OCI-M1 (cell line): Measurements from ENCODE around the gene CDH2.

Experiments
- DNase-seq: peaks from one replicate; lab custom pipeline; 2025; lab: John Stamatoyannopoulos, UW

CDH2 gene

DNA sequence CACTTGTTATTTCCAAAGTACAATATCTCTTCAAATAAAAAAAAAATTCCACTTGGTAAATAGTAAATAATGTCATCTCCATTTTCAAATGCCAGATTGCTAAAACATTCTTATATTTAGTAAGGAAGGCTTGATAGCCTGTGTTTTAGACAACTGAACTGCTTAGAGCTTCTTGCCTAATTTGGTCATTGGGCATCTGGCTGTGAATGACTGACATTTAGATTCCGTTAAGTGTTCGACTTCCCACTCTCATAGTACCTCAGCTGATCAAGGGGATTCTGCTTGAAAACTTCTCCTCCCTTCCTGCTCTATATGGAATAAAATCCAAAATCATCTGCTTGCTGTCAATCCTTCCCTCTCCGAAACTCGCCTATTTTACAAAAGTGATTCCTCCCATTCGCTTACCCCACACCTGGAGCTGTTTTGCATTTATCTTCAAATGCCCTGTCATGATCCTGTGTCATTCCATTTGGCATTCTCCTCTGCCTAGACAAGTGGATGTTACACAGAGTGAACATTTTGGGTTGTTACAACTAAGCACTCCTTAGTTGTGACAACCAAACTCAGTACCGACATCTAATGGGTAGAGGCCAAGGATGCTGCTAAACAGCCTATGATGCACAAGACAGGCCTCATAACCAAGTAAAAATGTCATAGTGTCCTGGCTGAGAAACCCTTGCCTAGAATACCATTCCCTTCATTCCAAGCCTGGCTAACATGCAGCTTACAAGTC is 181.0 kb downstream of the CDH2 start:
- no peak for DNase-seq

- DNase-seq = no peak
These were observed 182.4 kb downstream of the CDH2 start for GRCh38 chr18:27994571-27994970.

DNA sequence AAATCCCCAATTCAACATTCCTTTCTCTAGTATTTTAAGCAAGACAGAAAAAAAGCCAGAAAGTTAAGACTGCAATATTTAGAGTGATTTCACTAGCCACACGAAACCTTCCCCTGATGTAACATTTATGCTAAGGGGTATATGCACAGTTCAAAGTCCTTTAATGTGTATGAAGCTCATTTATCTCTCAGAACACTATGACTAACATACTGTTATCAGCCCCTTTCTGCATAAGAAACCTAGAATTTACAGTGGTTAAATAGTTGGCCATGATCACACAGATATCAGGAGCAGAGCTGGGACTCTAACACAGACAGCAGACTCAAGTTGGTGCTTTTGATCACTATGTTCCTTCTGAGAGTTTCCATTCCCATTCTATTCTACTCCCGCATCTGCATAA is 185.5 kb downstream of the CDH2 start:
- DNase-seq = peak; percentile 36

GRCh38 chr18:27985832-27986231 is 191.1 kb downstream of the CDH2 start:
- no peak for DNase-seq

DNA sequence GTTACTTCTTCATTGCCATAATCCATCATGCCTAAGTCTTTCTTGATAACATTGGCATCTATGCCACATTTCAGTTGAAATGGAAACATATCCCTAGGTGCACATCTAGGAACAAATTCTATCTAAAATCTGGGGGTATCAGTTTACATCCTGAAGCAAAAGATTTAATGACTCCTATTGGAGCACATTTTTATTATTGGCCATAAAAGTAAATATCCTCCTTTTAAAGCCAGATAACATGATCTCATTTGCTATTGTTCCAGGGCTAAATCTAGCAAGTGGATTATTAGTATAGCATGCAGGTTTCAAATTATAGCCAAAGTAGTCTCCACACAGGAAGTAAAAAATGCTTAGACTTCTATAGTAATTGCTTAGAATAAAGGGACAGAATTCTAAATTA is 193.2 kb downstream of the CDH2 start:
- DNase-seq = no peak

DNA sequence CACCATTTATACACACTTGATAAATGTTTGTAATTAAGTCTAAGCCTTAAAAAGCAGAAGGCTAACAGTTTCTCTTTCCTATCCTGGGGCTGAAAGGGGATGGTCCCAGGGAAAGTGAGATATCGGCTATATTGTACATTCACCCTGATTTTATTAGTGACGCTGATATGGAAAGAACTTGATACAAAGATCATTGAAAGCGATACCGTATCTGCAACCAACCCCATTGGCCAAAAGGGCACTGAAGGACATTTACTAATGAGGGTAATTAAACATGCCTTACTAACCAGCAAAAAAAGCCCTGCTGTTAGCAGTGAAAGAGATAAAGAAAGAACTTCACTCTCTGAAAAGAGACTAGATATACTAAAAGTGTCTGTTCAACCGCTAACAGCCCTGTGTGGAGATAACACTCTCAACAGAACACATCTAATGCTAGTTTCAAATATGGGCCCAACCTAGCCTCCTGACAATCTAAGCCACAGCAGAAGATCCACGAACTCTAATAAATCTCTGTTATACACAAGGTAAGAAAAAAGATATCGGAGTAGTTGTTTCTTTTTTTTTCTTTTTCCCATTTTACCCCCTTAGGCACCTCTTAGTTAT is 200.0 kb downstream of the CDH2 start:
- peak; percentile 4 for DNase-seq

DNA sequence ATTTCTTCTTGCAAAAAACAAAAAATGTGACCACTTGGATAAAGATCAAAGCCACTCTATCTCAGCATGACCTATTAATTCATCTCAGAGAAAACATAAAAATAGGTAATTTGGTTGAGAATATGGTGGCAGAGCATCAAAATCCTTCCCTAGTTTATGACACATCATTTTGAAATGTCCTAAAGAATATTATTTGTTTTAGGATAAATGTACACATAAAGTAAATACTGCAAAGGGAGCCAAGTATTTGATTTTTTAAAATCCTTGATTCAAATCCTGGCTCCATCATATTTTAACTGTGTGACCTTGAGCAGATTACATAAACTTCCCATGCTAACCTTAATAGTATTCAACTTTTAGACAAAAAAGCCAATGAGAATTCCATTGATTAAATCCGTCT is 206.6 kb downstream of the CDH2 start:
- no peak for DNase-seq

DNA sequence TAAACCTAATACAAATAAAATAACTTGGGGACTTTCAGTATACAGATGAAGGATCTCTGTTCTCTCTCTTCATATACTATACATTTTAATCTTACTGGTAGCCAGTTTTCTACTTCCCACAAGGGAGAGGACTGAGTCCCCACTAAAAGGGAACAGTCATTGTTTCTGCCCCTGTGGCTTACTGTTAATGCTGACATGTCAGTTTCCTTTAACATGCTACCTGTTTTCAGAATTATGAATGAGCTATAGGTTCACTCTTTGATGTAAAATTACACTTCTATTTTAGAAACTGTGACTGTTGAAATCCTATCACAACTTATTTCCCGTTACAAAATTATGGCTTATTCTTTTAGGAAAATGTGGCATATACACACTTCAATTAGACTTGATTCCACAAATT is 207.7 kb downstream of the CDH2 start:
- DNase-seq = no peak

- peak; percentile 6 for DNase-seq
These were observed 208.8 kb downstream of the CDH2 start for GRCh38 chr18:27967913-27968824.

DNA sequence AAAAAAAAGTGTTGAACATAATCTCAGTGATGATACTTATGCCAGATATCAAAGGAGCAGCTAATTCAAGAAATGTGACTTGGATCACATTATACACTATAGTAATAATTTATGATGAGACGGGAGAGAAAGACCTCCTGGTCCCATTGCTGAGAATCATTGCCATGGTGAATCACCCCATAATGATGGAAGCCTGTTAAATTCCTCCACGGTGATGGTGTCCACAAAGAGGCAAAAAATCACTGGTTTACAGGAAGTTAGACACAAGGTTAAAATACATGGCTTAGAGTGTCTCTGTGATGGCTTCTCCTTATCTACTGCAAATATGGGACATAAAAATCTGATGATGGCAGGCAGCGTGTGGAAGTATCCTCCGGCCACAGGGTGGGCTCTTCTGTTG is 210.0 kb downstream of the CDH2 start:
- no peak for DNase-seq

DNA sequence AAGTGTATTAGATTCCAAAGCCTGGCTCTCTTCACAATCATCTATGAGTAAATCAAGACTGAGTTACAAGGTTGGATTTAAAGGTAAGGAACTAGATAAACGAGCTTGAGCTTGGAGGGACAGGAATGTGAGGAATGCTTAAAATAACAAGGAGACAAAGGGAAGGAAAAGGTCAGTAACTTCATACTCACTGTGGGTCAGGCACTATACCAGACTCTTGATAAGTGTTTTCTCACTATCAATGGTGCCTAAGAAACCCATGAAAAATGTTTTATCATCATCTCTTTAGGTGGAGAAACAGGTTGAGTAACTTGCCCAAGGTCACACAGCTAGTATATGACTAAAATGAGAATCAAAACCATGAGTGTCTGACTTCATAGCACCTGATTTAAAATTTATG is 212.1 kb downstream of the CDH2 start:
- no peak for DNase-seq

GRCh38 chr18:27959101-27959500 is 217.8 kb downstream of the CDH2 start:
- no peak for DNase-seq

DNA sequence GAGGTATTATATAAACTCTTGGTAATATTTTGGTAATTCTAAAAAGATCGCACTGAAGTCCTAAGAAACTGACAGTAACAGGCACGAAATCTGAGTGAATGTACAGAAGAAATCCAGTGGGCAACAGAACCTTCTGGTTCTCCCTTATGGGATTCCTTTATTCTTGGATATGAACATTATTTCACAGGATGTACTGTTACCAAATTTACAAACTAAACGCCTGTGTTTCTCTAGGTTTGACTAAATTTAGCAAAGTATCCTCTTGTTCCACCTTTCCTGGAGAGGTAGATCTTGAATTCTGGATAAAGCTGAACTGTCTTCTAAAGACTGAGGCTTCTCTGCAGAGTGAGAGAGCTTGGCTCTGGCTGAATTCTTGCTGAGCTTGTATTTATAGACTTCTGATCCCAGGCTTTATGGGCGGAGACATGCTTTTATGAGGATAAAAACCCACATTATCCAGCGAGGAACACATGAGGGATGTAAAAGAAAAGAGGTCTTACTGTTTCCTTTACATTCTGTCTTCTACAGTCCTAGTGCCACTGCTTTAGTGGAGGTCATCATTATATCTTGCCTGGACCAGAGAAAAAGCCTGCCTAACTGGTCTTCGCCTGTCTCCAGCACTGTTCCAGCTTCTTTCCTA is 220.8 kb downstream of the CDH2 start:
- DNase-seq = no peak

DNA sequence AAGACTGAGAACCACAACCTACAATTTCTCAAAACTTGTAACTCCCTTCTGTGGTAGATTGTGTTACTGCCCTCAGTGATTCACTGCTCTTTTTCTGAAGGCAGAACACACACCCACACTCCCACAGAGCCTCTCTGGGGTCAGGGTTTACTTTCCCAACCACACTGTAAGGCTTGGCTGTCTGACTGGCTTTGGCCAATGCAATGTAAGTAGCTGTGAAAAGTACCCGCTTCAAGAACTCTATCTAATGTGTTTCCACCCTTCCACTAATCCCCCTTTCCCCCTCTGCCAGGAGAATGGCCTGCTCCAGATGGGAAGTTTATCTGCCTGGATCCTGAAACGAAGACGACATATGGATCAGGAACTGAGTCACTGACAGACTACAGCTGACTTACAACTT is 222.7 kb downstream of the CDH2 start:
- no peak for DNase-seq

- DNase-seq = no peak
These were observed 224.2 kb downstream of the CDH2 start for GRCh38 chr18:27952741-27953140.

DNA sequence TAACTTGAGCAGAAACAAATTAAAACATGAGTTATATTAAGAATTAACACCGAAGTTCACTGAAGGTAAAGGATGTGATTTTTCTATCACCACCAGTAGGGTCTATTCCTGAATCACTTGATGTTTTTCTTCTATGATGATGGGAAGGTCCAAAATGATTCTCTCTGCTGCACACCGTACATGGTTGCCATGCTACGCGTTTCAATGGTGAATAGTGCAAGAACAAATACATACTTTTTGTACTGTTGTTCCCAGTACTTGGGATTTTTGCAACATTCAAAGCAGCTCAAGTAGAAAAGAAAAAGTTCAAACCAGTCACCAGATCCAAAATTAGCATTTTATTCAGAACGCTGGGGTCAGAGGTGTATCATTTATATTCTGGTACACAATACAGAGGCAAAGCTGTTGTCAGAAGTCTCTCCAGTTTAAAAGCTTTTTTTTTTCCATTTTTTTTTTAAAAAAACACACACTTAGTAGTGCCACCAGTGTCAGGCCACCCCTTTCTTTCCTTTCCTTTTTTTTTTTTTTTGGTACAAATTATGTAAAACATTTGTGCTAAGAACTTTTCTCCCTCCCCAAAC is 226.2 kb downstream of the CDH2 start:
- no peak for DNase-seq

- DNase-seq = peak; percentile 23
These were observed 227.9 kb downstream of the CDH2 start for GRCh38 chr18:27948986-27949385.

GRCh38 chr18:27942706-27943105 is 234.2 kb downstream of the CDH2 start:
- no peak for DNase-seq

DNA sequence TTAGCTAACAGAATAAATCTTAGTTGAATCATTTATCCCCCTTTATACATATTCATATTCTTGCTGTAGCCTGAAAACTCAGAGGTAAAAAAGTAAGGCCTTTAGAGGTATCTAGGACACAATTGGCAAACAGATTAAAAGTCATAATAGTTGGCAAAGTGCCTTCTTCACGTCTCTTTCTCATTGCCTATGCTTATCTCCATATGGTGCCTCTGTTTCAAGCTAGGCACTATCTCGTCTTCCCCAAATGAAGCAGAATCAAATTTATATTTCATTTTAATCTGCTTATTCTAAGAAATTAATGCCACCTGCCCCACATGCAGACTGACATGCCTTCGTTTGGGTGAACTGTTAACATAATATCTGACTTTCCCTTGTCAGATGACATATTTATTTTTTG is 245.4 kb downstream of the CDH2 start:
- no peak for DNase-seq

- no peak for DNase-seq
These were observed 254.2 kb downstream of the CDH2 start for GRCh38 chr18:27922780-27923179.

- DNase-seq = no peak
These were observed 254.8 kb downstream of the CDH2 start for GRCh38 chr18:27921904-27922751.
